DMS 273 treated with DMSO at 0.1 percent for 48 hours (cell line): ENCODE results near the gene MINDY4.

ENCODE experiments used
- DNase-seq: peaks from one replicate; lab custom pipeline; 2025; lab: John Stamatoyannopoulos, UW

Gene MINDY4

DNA sequence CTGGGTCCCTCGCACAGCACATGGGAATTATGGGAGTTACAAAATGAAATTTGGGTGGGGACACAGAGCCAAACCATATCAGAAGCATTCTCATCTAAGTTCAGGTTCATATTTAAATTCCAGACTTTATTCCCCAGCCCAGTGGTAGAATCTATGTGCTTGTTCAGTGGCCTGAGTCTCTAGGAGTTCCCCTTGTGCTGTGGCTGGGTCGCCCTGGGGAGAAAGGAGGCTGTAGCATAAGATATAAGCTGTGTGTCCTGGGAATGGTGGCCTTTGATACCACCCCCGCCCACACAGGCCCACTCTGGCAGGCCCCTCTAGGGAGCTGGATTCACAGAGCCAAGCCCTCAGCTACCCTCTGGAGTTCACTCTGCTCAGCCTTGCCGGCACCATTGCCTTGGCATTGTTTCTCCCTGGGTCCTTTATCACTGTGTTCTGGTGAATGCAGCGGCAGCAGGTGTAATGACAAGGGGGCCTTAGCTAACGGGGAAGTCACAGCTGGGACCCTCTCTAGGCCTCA, 64.2 kb downstream of the MINDY4 start:
- no peak for DNase-seq

DNA sequence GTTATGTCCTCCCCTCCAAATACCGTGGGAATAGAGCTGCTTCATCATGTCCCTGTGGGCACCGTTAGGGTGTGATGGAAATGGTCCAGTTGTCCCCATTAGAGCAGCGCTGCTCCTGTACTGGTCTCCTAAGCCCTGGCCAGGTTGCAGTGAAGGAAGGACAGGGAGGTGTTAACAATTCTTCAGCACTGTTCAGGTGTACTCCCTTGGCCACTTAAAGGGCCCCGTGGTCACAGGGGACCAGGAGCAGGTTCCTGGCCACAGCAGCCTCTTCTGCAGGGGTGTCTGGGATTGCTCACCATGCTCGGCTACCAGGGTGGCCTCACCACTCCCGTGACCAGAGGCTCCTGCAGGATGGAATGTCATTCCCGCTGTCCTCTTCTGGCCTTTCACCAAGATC, 65.8 kb downstream of the MINDY4 start:
- no peak for DNase-seq

DNA sequence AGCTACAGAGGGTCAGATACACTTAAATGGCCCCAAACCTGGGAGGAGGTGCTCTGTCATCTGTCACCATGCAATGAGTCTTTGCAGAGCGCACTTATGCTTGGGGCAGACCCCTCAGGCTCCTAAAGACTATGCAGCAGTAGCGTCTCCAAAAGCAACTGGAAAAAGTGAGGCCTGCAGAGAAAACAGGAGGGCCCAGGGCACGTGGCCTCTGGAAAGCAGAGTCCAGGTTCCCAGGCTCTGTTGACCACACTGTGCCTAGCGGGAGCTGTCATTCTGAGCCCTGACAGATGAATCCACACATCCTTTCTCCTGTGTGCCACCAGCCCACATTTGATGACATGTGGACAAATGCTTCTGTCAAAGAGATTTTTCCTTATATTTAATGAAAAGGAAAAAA, 66.4 kb downstream of the MINDY4 start:
- DNase-seq: no peak

DNA sequence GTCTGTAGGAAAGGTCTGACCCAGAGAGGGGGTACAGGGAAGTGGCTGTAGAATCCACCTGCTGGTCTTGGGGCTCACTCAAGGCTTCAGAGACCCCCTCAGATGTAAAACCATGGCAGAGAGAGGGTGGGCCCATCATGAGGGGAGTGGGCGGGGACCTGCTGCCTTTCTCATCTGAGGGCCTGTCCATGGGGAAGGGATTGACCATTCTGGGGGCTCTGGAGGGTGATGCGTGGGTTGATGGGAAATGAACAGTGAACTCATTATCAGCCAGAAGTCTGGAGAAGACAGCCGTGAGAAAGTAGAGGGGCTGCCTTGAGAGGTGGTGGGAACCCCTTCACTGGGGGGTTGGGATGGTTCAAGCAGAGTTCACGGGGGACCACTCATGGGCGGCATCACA, 66.8 kb downstream of the MINDY4 start:
- DNase-seq: no peak

DNA sequence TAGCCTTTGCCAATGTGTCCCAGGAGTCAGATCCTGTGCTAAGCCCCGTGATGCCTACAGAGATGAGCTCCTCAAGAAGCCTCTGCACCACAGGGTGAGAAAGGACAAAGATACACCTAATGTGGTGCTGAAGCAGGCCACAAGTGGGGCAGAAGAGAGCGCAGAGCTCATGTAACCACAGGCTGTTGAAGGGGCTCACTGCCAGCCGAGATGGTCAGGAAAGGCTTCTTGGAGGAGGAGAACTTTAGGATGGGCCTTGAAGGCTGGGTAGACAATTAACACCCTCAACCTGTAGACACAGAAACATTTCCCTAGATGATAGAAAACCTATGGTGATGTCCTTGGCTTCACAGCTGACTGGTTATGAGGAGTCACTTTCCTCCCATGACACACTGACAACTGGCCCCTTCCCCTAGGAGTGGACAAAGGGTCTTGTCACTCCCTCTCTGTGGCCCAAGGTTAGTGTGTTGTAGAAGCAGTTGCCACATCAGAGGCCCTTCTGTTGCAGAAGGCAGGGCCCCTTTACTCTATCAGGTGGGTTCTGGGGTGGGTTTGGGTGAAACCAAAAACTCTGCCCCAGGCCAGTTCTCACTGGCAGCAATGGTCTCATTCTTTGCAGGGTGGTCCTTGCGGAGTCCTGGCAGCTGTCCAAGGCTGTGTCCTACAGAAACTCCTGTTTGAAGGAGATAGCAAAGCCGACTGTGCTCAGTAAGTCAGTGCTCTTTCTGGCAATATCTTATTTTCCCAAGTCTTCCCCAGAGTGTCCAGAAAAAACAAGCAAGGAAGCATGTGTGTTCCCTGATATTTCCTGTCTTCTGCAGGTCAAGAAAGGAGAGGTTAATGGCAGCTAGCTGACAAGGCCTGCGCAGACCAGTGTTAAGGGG, 69.2 kb downstream of the MINDY4 start:
- no peak for DNase-seq

DNA sequence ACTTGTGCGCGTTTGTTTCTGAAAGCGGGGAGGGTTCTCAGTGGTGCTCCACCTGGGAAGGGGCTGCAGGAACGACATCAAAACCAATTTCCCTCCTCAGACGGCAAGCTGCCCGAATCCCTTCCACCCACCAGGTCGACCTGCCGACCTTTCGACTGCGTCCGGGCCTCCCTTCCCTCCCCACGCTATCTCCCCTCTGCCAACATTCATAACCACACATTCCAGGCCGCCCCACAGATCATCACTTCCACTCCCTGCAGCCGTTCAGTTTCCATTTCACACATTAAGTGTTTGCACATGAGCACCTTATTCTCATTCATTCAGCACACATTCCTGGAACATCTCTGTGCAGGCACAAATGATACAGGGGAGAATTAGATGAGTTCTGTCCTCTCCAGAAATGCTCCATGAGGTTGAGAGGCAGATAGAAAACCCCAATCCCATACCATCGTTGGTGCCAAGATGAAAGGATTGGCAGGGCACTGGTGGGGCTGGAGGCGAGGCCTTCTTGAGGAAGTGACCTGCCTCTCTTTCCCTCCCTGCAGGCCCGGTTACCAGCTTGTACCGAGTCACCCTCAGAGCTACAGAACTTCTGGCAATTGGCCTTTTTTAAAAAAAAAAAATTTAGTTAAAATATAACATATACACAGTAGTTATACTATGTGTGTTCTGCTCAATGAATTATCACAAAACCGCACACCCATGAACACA, 70.0 kb downstream of the MINDY4 start:
- no peak for DNase-seq

DNA sequence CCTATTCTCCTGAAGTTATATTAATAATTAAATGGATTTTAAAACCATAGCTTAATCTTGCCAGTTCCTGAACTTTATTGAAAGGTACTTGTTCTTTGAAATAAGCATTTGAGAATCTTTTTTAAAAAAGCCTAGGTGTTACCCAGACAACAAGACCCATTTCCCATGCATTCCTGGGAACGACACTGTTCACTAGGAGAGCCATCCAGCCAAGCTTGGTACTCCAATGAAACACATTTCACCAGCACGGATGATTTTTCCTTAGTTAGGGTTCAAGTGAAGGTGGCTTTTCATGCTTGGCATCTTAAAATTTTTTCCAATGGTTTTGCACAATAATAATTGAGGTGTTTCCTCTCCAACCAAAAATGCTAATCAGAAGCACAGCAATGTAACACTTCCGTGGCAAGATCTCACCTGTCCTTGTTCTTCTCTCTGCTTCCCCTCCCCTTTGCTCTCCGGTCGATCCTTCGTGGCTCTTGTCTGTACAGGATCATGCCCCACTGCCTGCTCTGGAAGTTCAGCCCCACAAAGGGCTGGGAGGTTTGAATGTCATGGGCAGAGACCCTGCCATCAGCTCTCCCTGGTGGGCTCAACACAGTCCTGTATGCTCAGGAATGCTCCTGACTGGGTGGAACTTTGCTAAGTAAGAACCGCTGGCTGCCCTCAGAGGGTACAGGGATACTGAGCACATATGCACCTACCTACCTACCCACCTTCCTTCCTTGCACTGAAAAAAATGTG, 70.8 kb downstream of the MINDY4 start:
- no peak for DNase-seq

DNA sequence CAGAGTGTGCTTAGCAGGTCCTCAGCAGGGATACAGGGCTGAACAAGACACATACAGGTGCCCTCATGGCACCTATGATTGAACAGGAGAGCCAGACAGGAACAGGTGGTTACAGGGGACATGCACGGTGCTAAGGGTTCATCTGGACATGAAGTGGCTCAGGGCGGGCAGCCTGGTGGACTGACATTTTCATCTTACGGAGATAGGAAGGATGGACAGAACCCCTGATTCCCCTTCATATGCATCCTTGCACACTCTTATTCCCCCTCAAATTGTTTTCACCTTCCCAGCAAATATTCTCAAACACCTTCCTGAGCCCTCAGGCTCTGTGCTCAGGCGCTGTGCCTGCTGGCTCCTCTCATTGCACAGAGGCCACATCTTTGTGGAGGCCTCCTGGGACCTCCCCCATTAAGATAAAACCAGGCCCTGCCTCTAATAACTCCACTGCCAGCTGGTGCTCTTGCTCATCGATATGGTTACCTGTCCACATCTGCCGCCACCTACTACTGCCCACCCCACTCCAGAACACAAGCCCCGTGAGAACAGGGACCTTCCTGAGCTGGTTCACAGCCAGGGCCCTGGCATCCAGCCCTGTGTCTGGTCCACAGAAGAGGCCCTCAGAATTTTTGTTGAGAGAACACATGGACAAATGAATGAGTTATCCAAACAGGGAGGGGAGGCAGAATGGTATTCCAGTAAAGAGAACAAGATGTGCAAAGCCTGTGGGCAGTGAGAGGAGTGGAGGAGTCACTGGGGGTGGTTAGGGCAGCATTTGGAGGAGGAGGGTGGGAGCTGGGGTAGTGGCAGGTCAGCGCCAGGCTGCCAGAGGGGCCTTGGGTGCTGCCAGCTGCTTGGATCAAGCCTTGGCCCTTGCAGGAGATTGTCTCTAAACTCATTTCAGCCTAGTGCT, 71.6 kb downstream of the MINDY4 start:
- peak; percentile 33 for DNase-seq

DNA sequence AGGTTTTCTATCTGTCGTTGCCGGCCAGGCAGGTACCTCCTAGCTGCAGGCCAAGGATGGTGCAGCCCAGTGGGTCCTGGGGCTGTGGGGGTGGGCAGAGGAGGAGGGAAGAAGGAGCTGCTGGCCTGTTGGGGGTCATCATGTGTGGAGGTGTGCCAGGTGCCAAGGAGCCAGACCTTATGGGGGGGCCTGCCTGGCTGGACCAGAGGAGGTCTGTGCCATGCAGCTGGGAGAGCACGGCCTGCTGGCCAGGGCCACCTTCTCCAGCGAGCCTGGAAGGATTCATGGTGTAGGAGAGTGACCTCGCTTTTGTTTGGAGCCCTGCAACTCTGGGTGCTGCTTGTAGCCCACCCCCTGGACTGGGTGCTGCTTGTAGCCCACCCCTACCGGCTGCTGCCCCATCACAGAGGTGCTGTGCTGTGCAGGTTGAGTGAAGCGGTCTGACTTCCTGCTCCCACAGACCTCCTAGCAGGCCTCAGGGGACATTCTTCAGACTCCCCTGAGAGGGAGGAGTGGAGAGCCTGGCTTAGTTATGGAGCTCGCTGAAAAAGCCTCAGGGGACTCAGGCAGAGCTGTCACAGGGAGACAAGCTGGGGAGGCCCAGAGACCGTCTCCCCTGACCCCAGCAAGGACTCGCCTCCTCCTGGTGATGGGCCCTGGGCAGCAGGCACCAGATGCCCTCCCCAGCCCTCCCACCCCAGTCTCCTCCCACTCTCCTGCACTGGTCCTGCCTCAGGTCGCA, 72.7 kb downstream of the MINDY4 start:
- DNase-seq: no peak

DNA sequence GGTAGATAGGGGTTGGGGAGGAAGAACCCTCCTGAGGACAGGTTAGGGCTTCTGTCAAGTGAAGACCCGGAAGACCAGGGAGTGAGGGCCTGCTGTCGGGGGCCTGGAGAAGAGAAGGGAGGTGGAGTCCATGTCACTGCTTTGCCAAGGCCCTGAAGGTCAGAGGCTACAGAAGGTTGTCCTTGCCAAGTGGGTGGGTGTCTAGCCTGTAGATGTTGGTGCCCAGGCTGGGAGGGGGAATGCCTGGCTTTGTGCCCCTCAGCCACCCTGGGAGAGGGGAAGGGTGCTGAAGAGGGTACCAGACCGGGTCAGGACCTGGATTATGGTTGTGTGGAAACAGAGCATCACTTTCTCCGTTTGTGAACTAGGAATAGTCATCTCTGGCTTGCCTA, 73.3 kb downstream of the MINDY4 start:
- DNase-seq: no peak

DNA sequence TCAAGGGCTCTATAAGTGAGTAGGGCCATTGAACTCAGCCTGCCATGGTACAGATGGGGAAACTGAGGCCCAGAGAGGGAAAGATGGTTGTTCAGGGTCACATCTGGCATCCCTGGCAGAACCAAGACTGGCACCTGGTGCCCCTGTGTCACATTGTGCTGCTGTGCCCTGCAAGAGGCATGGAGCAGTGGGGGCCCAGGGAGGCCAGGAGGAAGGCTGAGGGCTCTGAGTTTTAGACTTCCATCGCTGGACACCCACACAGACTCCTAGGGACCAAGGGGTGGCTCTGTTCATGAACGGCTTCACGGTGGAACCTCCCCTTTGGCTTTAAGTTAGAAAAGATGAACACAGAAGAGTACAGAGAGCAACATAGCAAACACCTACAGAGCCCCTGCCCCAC, 73.7 kb downstream of the MINDY4 start:
- DNase-seq: no peak

DNA sequence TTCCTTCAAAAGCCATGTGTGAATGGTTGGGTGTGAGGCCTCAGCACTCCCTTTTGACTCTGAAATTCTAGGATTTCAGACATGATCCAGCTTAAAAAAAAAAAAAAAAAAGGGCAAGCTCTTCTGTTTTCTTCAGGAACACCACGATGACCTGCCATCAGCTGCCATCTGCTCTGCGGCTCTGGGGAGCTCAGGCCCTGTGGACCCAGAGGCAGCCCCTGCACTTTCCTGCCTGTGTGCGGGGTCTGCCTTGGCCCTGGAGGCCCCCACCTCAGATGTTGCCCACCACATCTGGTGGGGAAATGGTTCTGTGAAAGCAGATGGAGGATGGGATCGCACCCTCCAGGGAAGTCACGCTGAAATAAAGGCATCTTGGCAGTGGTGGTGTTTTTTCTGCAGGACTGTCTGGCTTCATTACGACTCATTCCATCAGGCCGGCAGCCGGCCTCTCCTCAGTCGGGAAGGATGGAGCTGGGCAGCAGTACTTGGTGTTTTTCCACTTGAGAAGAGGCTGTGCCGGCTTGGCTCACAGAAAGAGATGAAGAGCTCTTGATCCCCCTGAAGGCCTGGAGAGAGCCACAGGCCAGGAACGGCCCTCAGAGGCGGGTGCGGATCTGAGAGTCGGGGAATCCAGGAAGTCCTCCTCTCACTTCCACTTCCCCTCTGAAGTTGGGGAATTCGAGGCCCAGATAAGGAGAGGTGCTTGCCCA, 74.4 kb downstream of the MINDY4 start:
- DNase-seq: no peak

DNA sequence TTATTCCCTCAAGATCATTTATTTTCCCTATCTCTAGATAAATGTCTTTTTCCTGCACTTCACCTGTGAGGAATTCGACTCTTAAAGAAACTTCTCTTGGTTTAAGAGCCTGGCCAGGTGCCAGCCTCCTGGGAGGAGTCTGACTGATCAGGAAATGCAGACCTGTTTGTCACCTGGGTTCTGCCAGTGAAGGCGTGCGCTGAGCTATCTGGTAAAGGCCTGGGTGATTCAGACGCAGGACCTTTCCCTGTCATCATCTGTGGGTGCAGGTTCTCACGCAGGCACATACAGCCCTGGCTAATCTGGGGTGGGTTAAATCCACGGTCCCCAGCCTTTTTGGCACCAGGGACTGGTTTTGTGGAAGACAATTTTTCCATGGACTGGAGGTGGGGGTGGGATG, 75.2 kb downstream of the MINDY4 start:
- DNase-seq: no peak

DNA sequence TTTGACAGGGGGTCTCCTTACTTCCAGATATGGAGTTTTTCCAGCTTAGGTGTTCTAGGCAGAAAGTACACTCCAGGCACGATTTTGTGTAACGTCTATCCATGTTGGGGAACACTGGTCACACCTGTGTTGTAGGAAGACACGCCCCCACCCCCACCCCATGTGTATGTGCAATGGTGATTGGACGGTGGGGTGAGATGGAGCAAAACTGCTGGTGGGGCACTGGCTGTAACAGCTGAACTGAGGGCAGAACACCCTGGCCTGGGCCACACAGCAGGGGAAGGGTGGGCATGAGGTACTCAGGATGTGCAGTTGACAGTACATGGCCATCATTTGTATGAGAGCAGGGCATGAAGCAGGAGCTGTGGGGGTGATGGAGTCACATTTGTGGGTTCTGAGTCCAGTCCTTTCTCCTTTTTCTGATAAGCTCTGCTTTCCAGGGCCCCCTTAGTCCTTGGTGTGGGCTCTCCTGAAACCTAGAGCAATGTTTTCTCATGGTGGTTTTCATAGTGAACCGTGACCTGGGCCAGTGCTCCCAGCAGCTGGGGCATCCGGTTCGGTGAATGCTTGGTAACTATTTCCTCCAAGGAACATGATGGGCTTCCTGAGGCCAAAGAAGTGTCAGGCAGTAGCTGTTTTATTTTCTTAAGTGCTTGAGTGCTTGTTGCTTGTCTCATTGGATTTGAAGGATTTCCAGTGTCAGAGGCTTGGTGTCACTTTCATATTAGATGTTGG, 77.1 kb downstream of the MINDY4 start:
- DNase-seq: no peak

DNA sequence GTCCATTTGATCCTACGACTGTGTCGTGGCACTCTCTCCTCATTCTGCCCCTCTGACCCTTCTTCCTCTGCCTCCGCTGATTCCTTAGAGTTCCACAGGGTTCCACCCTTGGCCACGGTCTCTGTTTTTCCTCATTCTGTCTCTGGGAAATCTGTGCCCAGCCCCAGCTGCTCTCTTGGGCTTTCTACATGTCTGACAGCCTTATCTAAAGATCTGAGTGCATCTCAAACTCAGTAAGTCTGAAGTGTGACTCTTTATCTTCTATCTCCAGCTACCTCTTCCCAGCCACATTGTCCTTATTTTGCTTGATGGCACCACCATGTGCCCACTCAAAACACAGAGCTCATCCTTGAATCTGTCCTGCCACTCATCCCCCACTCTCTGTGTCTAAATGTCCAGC, 78.3 kb downstream of the MINDY4 start:
- DNase-seq: no peak

DNA sequence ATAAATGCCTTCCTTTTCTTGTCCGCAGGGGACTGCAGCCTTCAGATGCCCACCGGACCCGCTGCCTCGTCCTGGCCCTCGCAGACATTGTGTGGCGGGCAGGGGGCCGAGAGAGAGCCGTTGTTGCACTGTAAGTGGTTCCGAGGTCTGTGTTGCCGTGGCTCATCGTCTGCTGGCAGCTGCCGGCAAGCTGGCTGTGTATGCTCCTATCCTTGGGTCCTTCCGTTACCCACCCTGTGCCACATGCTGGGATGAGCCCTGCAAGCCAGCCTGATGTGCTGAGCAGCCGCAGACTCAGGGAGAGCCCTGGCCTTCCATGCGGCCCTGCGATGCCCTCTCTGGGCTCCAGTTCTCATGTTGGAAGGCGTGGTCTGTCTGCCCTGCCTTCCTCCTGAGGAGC, 79.2 kb downstream of the MINDY4 start:
- DNase-seq: no peak

DNA sequence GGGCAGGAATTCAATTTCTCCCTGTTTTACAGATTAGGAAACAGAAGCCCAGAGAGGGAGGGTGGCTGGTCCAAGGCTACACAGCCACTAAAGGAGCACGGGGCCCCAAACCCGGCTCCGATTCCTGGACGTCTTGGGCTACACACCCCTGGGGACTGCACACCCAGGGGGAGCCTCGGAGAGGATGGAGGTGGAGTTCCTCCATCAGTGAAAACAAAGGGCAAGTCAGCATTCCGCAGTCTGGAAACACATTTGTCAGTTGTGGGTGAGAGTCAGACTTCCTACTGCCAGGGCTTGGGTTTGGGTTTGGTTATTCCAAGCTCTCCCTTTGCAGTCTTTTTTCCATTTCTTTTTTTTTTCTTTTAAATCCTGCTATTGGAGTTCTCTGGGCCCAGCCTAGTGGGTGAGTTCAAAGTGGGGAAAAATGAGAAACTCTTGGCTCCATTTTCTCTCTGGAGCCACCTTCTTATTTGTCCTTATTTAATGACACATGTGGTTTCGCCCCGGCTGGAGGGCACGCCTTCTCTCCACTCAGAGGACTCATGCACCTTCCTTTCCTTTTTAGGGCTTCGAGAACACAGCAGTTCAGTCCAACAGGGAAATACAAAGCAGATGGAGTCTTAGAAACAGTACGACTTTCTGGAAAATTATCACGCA, 80.6 kb downstream of the MINDY4 start:
- DNase-seq: no peak

DNA sequence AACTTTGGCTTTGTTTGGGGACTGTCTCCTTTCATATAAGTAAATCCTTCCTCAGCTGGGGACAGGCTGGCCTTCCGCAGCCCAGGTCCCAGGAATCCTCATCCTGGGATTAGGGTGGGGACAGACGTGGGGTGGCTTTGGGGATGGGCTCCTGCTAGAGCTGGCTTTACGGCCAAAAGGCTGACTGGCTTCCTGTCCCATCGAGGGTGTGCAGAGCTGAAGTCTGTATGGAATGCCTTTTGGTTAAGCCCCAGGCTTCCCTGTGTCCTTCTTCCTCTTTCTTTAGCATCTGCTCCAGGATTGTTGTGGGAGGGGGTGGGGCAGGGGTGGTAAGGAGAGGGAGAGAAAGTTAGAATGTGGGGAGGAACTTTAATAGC, 81.1 kb downstream of the MINDY4 start:
- no peak for DNase-seq

DNA sequence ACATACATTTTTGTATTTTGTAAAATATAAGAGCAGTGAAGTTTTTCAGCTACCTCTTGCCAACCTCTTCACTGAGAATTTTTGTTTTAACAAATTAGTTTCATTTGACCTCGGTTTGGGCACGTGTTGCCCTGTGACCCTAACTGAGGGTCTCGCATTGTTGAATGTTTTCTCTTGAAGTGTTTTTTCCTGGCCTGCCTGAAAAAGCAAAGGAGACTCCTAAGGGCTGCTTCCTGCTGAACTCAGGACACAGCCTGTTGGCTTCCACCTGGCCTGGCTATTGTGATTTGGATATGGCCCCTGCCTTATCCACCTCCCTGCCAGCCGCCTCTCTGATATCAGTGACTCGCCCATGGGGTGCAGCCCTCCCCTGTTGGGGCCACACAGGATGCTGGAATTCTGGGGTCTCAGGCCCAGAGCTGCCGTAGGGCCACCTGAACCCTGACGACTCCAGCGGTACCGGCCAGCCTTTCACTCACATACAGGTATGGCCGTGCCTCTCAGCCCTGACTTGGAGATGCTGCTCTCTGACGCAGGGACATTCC, 81.6 kb downstream of the MINDY4 start:
- DNase-seq: no peak
